ENCODE results near the gene RFC3. TPM values are rescaled to one million over a fixed set of nuclear protein-coding genes. Genes with fewer than 3 reads are reported as not detected.

The RFC3 gene
- total and polyA plus RNA-seq, 2 experiments from 2014 or later, result 6.8 to 14.2 TPM

DNA sequence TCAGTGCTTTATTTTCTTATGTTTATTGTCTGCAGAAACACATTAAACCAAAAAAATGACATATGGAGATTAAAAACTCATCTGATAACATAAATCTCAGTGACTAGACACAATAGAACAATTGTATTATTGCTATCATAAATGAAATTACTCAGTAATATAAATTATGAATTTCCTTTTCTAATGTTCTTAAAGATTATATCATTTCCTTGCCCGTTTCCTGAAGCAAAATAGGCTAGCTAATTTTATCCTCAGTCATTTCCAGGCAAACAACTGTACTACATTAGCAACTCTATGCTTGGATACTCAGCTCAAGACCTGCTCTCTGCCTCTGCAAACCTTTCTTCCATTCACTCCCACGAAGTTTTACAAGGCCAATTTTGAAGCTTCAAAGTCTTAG is 61.2 kb downstream of the RFC3 start:
- H3K9me3 ChIP-seq (ENCODE audit: low read depth), result no peaks in the 10 kb centered on the region
- H3K27me3 ChIP-seq, result no peaks in the 10 kb centered on the region
- H3K36me3 ChIP-seq (replicated peaks; ENCODE audit: insufficient read depth, low read depth), result no peaks in the 10 kb centered on the region
- no peak for TF ChIP-seq EZH2 (IDR thresholded peaks at IDR 0.05; ENCODE audit: borderline replicate concordance)
- no peak for TF ChIP-seq EZH2phosphoT487 (IDR thresholded peaks at IDR 0.05; ENCODE audit: low read depth, severe bottlenecking, unreplicated experiment)
- TF ChIP-seq, protein P1, sequence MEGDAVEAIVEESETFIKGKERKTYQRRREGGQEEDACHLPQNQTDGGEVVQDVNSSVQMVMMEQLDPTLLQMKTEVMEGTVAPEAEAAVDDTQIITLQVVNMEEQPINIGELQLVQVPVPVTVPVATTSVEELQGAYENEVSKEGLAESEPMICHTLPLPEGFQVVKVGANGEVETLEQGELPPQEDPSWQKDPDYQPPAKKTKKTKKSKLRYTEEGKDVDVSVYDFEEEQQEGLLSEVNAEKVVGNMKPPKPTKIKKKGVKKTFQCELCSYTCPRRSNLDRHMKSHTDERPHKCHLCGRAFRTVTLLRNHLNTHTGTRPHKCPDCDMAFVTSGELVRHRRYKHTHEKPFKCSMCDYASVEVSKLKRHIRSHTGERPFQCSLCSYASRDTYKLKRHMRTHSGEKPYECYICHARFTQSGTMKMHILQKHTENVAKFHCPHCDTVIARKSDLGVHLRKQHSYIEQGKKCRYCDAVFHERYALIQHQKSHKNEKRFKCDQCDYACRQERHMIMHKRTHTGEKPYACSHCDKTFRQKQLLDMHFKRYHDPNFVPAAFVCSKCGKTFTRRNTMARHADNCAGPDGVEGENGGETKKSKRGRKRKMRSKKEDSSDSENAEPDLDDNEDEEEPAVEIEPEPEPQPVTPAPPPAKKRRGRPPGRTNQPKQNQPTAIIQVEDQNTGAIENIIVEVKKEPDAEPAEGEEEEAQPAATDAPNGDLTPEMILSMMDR (IDR thresholded peaks at IDR 0.05; ENCODE audit: poor library complexity), result no peak
- H2AFZ ChIP-seq, result no peak overlapping the region
- 68% methylated on average over 2 of the region's 2 CpGs for WGBS (ENCODE audit: low lambda C conversion rate, missing lambda C conversion rate)
- H3K27ac ChIP-seq, result no peak overlapping the region
- no peak overlapping the region for H3K4me2 ChIP-seq
- no peak overlapping the region for H3K4me3 ChIP-seq
- no peaks in the 10 kb centered on the region for H4K20me1 ChIP-seq (ENCODE audit: insufficient read depth, poor library complexity, severe bottlenecking)
- no peaks in the 10 kb centered on the region for H3K79me2 ChIP-seq
- no peaks in the 10 kb centered on the region for H3K9me2 ChIP-seq (replicated peaks; ENCODE audit: insufficient read depth)
- DNase-seq (ENCODE audit: low spot score), result no peak
- H3K4me1 ChIP-seq (ENCODE audit: insufficient read depth), result no peaks in the 10 kb centered on the region

DNA sequence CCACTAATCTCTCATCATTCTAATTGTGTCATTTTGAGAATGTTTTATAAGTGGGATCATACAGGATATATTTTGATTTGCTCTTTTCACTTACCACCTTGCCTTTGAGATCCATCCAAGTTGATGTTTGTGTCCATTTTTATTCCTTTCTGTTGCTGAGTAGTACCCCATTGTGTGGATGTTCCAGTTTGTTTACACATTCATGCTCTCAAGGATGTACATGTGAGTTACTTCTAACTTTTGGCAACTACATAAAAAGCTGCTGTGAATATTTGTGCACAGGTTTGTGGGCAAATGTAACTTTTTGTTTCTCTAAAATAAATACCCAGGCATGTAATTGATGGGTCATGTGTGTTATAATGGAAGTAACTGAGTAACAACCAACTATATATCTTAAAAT is 64.9 kb downstream of the RFC3 start:
- no peaks in the 10 kb centered on the region for H3K79me2 ChIP-seq
- H3K9me3 ChIP-seq (ENCODE audit: low read depth), result no peaks in the 10 kb centered on the region
- H3K9me2 ChIP-seq (replicated peaks; ENCODE audit: insufficient read depth), result no peaks in the 10 kb centered on the region
- H3K4me2 ChIP-seq, result no peak overlapping the region
- H3K4me3 ChIP-seq, result no peak overlapping the region
- no peak overlapping the region for H2AFZ ChIP-seq
- DNase-seq (ENCODE audit: low spot score), result no peak
- H3K36me3 ChIP-seq (replicated peaks; ENCODE audit: insufficient read depth, low read depth), result no peaks in the 10 kb centered on the region
- TF ChIP-seq EZH2phosphoT487 (IDR thresholded peaks at IDR 0.05; ENCODE audit: low read depth, severe bottlenecking, unreplicated experiment), result no peak
- TF ChIP-seq, protein P1 (IDR thresholded peaks at IDR 0.05; ENCODE audit: poor library complexity), result no peak
- TF ChIP-seq EZH2 (IDR thresholded peaks at IDR 0.05; ENCODE audit: borderline replicate concordance), result no peak
- no peaks in the 10 kb centered on the region for H4K20me1 ChIP-seq (ENCODE audit: insufficient read depth, poor library complexity, severe bottlenecking)
- no peak overlapping the region for H3K27ac ChIP-seq
- H3K4me1 ChIP-seq (ENCODE audit: insufficient read depth), result no peaks in the 10 kb centered on the region
- no peaks in the 10 kb centered on the region for H3K27me3 ChIP-seq

GRCh38 chr13:33884531-33885220 is 66.7 kb downstream of the RFC3 start:
- 86% methylated on average over 11 of the region's 11 CpGs for WGBS (ENCODE audit: low lambda C conversion rate, missing lambda C conversion rate)
- Histone ChIP-seq H3K9me2 (replicated peaks; ENCODE audit: insufficient read depth) (no peaks in the 10 kb centered on the region), H3K27ac (no peak overlapping the region), H2AFZ (no peak overlapping the region), H3K4me3 (no peak overlapping the region), H3K36me3 (replicated peaks; ENCODE audit: insufficient read depth, low read depth) (no peaks in the 10 kb centered on the region), H4K20me1 (ENCODE audit: insufficient read depth, poor library complexity, severe bottlenecking) (no peaks in the 10 kb centered on the region), H3K9me3 (ENCODE audit: low read depth) (no peaks in the 10 kb centered on the region), H3K27me3 (no peaks in the 10 kb centered on the region), H3K4me1 (ENCODE audit: insufficient read depth) (no peaks in the 10 kb centered on the region), H3K4me2 (no peak overlapping the region), H3K79me2 (no peaks in the 10 kb centered on the region)
- TF ChIP-seq EZH2phosphoT487 (IDR thresholded peaks at IDR 0.05; ENCODE audit: low read depth, severe bottlenecking, unreplicated experiment) (no peak), EZH2 (IDR thresholded peaks at IDR 0.05; ENCODE audit: borderline replicate concordance) (no peak)
- TF ChIP-seq, protein P1 (IDR thresholded peaks at IDR 0.05; ENCODE audit: poor library complexity), result no peak
- no peak for DNase-seq (ENCODE audit: low spot score)

Small RNAs within 50 kb of the gene (small RNA-seq; reads per million reads assigned to genes)
- gene RNU5A-4P, result not detected
